Heart right ventricle (tissue), 16 donors: ENCODE measurements around the gene SHROOM2. TPM values are rescaled to one million over a fixed set of nuclear protein-coding genes. Genes with fewer than 3 reads are reported as not detected.

Source experiments
- ATAC-seq, 8 donors: fragments of 200-7000 bp; cut with Tn5 transposase; one replicate each; pipeline ENCODE4 v1.9.1; 2020; ENCODE audit warnings: mild to moderate bottlenecking in 8 of 8, moderate library complexity in 8 of 8, moderate number of reproducible peaks in 1 of 8
- DNase-seq, 2 donors: peaks; one replicate each; pipeline ENCODE4 v3.0.0-alpha.2; 2020
- H3K27ac ChIP-seq, 10 donors: fragments of 200-600 bp; sonication (generic) in 2 of 10; one replicate each; pipeline versions ENCODE4 v1.5.0 to v1.8.0; 2020 to 2022; ENCODE audit warnings: mild to moderate bottlenecking in 3 of 10
- H3K27me3 ChIP-seq, 7 donors: fragments of 200-600 bp; one replicate each; pipeline ENCODE4 v1.8.0; 2021 to 2022; ENCODE audit warnings: mild to moderate bottlenecking in 2 of 7
- H3K36me3 ChIP-seq, 9 donors: fragments of 200-600 bp; sonication (generic) in 1 of 9; one replicate each; pipeline versions ENCODE4 v1.5.0 to v1.8.0; 2020 to 2022; ENCODE audit warnings: mild to moderate bottlenecking in 2 of 9
- H3K4me1 ChIP-seq, 9 donors: fragments of 200-600 bp; sonication (generic) in 1 of 9; one replicate each; pipeline versions ENCODE4 v1.5.0 to v1.8.0; 2020 to 2022; ENCODE audit warnings: mild to moderate bottlenecking in 4 of 9
- H3K4me3 ChIP-seq, 10 donors: fragments of 200-600 bp; sonication (generic) in 2 of 10; one replicate each; pipeline versions ENCODE4 v1.5.0 to v1.8.0; 2020 to 2022; ENCODE audit warnings: mild to moderate bottlenecking in 7 of 10, moderate library complexity in 2 of 10
- H3K9me3 ChIP-seq, 11 donors: fragments of 200-600 bp in 10 of 11; sonication (generic) in 2 of 11; one replicate each; pipeline versions ENCODE4 v1.5.0 to v1.8.0; 2013 to 2022; ENCODE audit warnings: mild to moderate bottlenecking in 2 of 11, control low read depth in 1 of 11, moderate library complexity in 1 of 11
- CTCF ChIP-seq, 9 donors: fragments of 200-600 bp; sonication (generic) in 2 of 9; IDR thresholded peaks; one replicate each; pipeline versions ENCODE4 v1.5.0 to v1.8.0; 2021 to 2022; ENCODE audit warnings: antibody characterized with exemption in 9 of 9, mild to moderate bottlenecking in 5 of 9, moderate library complexity in 1 of 9
- WGBS, 2 donors: extraction: QIAGEN DNeasy Blood & Tissue Kit; methylation state at CpG; one replicate each; pipeline ENCODE4 v1.1.7; 2013; ENCODE audit warnings: inconsistent platforms in 1 of 2; 5-methylcytosine and 5-hydroxymethylcytosine counted together
- intact Hi-C, 10 donors: fragments of 100-400 bp; cut with DNase I; formaldehyde crosslinking; loops; one replicate each; pipeline versions ENCODE4 v1.11.1 to v1.14.2; 2022
- polyA plus RNA-seq, 2 donors: library from polyadenylated mRNA; stranded (reverse); fragments of 200-250 nt; gene quantifications; one replicate each; pipeline ENCODE4 v1.2.3, GENCODE V29; 2013
- total RNA-seq, 10 donors: library from RNA; stranded (reverse); fragmentation: NEBNext Ultra II Directional in 3 of 10; extraction: Animal tissue kit (Norgen Biotek cat#: 25700) in 3 of 10; gene quantifications; one replicate each; pipeline versions ENCODE4 v1.2.1 to v1.2.4, GENCODE V29; 2021 to 2023
- donor health status: Arrhythmogenic right ventricular cardiomyopathy.
- donor health status: ischemic (EF 13 %, LVEDD 7.1; RV severe dilation, severe dysfunction).
- donor health status: healthy with polysubstance abuse.
- donor health status: DM: no; HTN: yes; CAD: no.
- donor health status: DM: no; HTN: no; CAD: no.
- donor health status: ischemic (EF 25% LVEDD 6.9; RV normal size, moderate dysfunction).
- donor health status: ischemic (EF 25% LVEDD 5.7; RV mildly dilated, moderate dysfunction).
- donor health status: healthy.
- donor health status: DM: yes; HTN: yes; CAD: no.
- donor health status: Ischemic cardiomyopathy.
- donor health status: ischemic (EF 35%, LVEDD 5.7; RV mildly dilated, moderate dysfunction).
- donor health status: nonischemic (EF 11% LVEDD 7.7; RV severe dilation, severe dysfunction).
- donor health status: DM: yes; HTN: yes; CAD: no.
- donor health status: PGD.
- donor health status: ischemic (EF 29% LVEDD 5.4; RV normal size, mild dysfunction).
- donor health status: nonischemic (EF 23%, LVEDD 6.1; RV moderate dilation, normal function).

SHROOM2 gene
- total and polyA plus RNA-seq, 12 donors = 0.13 to 1.7 (median 0.44) TPM

DNA sequence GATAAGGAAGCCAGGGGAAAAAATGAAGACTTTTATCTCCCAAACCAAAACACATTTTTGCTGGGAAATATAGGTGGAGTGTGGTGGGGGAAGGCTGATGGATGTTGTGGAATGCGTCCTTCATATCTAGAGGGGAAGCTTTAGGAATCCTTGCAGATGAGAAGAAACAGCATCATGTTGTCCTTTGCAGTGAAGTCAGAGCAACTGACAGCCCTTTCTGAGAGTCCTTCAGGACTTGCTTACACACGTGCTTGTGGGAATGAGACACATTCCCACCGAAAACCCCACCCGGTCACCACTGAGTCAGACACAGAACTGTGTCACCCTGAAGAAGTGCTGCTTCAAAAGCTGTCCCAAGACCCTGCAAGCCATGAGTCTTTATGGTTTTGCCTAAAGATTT is 81.5 kb downstream of the SHROOM2 start:
- Histone ChIP-seq H3K27me3 (peaks cover 0 to 52% (median 0%) of the 10 kb centered on the region in 7 donors), H3K36me3 (no peaks in the 10 kb centered on the region), H3K4me1 (no peaks in the 10 kb centered on the region), H3K4me3 (no peak overlapping the region), H3K9me3 (no peaks in the 10 kb centered on the region), H3K27ac (no peak overlapping the region)
- 60 to 69% methylated on average over 4 of the region's 4 CpGs for WGBS, 2 donors
- TF ChIP-seq CTCF (IDR thresholded peaks at IDR 0.05) = no peak
- ATAC-seq (no peak), DNase-seq (no peak)
- intact Hi-C loops = no loop called here

- H3K27me3 ChIP-seq = peaks cover 0 to 73% (median 0%) of the 10 kb centered on the region in 7 donors
- intact Hi-C loops = loop anchor here in 5 of 10 donors (5.0 to 10.0 kb wide), 3 partner anchors 243 to 253 kb away; no protein-coding TSS in a partner anchor
- WGBS, 2 donors = 78 to 85% methylated on average over 1 of the region's 1 CpG
- ATAC-seq (no peak), DNase-seq (no peak)
- H3K27ac ChIP-seq = no peak overlapping the region
- no peaks in the 10 kb centered on the region for H3K36me3 ChIP-seq
- no peaks in the 10 kb centered on the region for H3K9me3 ChIP-seq
- TF ChIP-seq CTCF (IDR thresholded peaks at IDR 0.05) = no peak
- no peak overlapping the region for H3K4me3 ChIP-seq
- no peaks in the 10 kb centered on the region for H3K4me1 ChIP-seq
Measured at GRCh38 chrX:9871701-9872268, 85.6 kb downstream of the SHROOM2 start.

DNA sequence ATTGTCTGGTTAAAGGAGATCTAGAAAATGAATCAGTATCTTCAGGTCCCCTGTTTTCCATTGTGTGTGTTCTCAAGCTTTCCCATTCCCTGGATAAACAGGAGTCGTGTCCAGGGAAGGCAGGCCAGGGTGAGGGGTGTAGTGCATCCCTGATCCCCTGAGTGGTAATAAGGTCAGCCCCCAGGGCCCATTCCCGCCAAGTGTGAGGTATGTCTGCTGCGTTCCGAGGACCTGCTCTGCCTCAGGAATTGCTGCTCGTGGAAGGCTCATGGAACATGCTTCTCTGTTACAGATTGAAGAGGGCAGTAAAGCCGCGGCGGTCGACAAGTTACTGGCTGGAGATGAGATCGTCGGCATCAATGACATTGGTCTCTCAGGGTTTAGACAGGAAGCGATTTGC is 87.1 kb downstream of the SHROOM2 start:
- H3K36me3 ChIP-seq = no peaks in the 10 kb centered on the region
- peaks cover 0 to 66% (median 0%) of the 10 kb centered on the region in 7 donors for H3K27me3 ChIP-seq
- no peak for DNase-seq
- no peak for TF ChIP-seq CTCF (IDR thresholded peaks at IDR 0.05)
- no peak overlapping the region for H3K4me3 ChIP-seq
- H3K4me1 ChIP-seq = no peaks in the 10 kb centered on the region
- ATAC-seq = no peak
- intact Hi-C loops = loop anchor here in 5 of 10 donors (5.0 to 10.0 kb wide), 3 partner anchors 241 to 251 kb away; no protein-coding TSS in a partner anchor
- H3K27ac ChIP-seq = no peak overlapping the region
- 93 to 94% methylated on average over 12 of the region's 12 CpGs for WGBS, 2 donors
- no peaks in the 10 kb centered on the region for H3K9me3 ChIP-seq

DNA sequence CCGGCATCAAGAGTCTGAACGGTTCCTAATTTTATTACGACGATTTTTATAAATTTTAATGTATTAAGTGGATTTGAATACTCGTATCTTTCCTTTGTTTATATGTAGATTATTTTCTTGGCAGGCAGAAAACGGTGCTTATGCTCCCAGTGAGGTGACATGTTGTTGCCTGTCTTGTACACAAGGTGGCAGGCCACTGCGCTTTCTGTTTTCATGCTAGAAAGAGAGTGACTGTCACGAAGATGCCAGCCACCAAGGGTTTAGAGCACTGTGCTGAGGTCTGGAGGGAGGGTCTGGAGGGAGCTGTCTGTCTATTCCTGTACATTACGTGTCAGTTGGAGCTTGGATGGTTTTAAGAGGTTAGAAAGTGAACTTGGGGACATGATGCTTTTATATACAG is 87.7 kb downstream of the SHROOM2 start:
- intact Hi-C loops = loop anchor here in 5 of 10 donors (5.0 to 10.0 kb wide), 3 partner anchors 241 to 251 kb away; no protein-coding TSS in a partner anchor
- DNase-seq = no peak
- no peak overlapping the region for H3K27ac ChIP-seq
- H3K27me3 ChIP-seq = peaks cover 0 to 63% (median 0%) of the 10 kb centered on the region in 7 donors
- no peak overlapping the region for H3K4me3 ChIP-seq
- H3K4me1 ChIP-seq = no peaks in the 10 kb centered on the region
- peak in 8 of 9 donors; percentile 19 to 67 (median 54) for TF ChIP-seq CTCF (IDR thresholded peaks at IDR 0.05)
- H3K36me3 ChIP-seq = no peaks in the 10 kb centered on the region
- ATAC-seq = peak in 2 of 8 donors; percentile 58 to 64
- H3K9me3 ChIP-seq = no peaks in the 10 kb centered on the region
- 54 to 59% methylated on average over 9 of the region's 9 CpGs for WGBS, 2 donors
